ENCODE measurements around the gene CD1D.
"Not testable (repeated sequence)": the region's sequence is repeated elsewhere in the genome, so short reads cannot be mapped to it uniquely, and the experiment has no call there.

DNA sequence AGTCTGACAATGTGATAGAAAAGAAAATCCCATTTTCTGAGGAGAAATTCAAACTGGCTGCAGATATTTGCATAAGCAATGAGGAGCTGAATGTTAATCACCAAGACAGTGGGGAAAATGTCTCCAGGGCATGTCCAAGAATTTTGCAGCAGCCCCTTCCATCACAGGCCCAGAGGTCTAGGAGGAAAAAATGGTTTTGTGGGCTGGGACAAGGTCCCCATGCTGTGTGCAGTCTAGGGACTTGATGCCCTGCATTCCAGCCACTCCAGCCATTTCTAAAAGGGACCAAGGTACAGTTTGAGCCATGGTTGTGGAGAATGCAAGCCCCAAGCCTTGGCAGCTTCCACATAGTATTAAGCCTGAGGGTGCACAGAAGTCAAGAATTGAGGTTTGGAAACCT is 42.8 kb downstream of the CD1D start:
- TF ChIP-seq, protein P1, sequence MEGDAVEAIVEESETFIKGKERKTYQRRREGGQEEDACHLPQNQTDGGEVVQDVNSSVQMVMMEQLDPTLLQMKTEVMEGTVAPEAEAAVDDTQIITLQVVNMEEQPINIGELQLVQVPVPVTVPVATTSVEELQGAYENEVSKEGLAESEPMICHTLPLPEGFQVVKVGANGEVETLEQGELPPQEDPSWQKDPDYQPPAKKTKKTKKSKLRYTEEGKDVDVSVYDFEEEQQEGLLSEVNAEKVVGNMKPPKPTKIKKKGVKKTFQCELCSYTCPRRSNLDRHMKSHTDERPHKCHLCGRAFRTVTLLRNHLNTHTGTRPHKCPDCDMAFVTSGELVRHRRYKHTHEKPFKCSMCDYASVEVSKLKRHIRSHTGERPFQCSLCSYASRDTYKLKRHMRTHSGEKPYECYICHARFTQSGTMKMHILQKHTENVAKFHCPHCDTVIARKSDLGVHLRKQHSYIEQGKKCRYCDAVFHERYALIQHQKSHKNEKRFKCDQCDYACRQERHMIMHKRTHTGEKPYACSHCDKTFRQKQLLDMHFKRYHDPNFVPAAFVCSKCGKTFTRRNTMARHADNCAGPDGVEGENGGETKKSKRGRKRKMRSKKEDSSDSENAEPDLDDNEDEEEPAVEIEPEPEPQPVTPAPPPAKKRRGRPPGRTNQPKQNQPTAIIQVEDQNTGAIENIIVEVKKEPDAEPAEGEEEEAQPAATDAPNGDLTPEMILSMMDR (IDR thresholded peaks at IDR 0.05), result not testable (repeated sequence)
- not testable (repeated sequence) for TF ChIP-seq EP300 (IDR thresholded peaks at IDR 0.05)

Measured in sigmoid colon (tissue), 4 donors.